RPMI7951 (cell line): ENCODE data around the gene ZNF688. TPM values are rescaled to one million over a fixed set of nuclear protein-coding genes. Genes with fewer than 3 reads are reported as not detected.
"Not testable (repeated sequence)": the region's sequence is repeated elsewhere in the genome, so short reads cannot be mapped to it uniquely, and the experiment has no call there.

Source experiments
- DNase-seq: peaks from one replicate; pipeline ENCODE4 v3.0.0-alpha.2; 2012; ENCODE audit warnings: low read depth
- total RNA-seq: library from RNA; depleted of rRNA; stranded (reverse); fragments of >200 nt; shearing (Covaris generic); gene quantifications from 2 replicates; pipeline ENCODE4 v1.2.3, GENCODE V29; 2014; rRNA removed

The ZNF688 gene
- total RNA-seq = 6.4 and 6.7 TPM in 2 replicates

GRCh38 chr16:30571445-30572322, at the start of gene ZNF688:
Gene ZNF688 (minus strand): TSS chr16:30571714. CDS start chr16:30571629, 85 bp downstream.
- DNase-seq = peak; percentile 95

GRCh38 chr16:30620169-30620568, 48.7 kb upstream of the ZNF688 start:
- DNase-seq = no peak

DNA sequence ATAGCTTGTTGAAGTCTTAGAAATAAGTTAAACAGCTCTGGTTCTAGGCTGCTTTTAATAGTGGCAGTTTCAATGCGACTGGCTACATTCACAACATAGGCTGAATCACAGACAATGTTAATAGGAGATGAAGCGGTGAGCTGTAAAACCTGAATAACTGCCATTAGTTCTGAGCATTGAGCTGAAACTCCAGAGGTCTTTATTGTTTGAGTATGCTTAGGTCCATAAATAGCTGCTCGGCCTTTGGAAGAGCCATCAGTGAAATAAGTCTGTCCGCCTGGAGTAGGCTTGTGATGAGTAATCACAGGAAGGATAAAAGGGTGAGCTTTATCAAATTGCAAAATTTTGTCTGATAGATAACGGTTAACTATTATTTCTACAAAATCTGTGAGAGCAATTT, 48.1 kb upstream of the ZNF688 start:
- DNase-seq = peak; percentile 54

DNA sequence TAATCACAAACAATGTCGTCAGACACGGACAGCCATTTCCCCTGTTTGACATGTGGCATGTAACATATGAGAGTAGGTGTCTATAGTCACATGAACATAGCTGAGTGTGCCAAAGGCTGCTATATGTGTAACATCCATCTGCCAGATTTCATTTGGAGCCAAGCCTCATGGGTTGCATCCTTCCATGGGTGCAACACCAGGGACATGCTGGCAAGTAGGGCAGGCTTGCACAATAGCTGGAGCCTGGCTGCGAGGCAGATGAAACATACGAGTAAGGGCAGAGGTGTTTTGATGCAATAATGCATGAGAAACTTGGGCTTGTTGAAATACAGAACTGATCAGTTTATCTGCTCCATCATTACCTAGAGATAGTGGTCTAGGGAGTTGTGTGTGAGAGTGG, 47.7 kb upstream of the ZNF688 start:
- DNase-seq = peak; percentile 24

DNA sequence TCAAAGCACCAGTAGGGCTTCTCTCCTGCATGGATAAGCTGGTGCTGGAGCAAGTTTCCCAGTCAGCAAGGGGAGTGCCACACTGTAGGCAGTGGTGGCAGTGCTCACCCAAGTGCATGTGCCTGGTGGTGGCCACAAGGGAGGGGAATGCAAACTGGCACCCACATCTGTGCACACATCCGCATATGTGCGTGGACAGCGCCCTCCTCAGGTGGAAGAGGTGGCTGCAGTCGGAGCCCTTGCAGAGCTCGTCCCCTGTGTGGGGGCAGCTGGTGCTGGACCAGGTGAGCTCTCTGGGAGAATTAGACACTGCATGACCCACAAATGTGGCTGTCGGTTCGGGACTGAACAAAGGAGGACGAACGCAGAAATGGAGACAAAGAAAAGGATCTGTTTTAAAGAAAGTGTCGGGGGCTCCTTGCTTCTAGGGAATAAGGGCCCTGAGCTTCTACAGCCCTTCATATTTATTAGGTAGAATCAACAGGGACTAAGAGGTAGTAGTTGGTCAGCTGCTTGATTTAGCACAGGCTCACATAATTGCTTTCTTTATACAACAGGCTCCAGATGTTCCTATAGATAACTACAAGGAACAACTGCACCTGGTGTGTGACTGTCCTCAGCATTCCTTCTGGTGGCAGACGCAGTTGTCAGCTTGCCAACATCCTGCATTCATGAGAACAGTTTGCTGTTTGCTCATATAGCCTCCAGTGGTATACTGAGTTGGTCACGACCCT, 44.0 kb upstream of the ZNF688 start:
- peak; percentile 42 for DNase-seq

DNA sequence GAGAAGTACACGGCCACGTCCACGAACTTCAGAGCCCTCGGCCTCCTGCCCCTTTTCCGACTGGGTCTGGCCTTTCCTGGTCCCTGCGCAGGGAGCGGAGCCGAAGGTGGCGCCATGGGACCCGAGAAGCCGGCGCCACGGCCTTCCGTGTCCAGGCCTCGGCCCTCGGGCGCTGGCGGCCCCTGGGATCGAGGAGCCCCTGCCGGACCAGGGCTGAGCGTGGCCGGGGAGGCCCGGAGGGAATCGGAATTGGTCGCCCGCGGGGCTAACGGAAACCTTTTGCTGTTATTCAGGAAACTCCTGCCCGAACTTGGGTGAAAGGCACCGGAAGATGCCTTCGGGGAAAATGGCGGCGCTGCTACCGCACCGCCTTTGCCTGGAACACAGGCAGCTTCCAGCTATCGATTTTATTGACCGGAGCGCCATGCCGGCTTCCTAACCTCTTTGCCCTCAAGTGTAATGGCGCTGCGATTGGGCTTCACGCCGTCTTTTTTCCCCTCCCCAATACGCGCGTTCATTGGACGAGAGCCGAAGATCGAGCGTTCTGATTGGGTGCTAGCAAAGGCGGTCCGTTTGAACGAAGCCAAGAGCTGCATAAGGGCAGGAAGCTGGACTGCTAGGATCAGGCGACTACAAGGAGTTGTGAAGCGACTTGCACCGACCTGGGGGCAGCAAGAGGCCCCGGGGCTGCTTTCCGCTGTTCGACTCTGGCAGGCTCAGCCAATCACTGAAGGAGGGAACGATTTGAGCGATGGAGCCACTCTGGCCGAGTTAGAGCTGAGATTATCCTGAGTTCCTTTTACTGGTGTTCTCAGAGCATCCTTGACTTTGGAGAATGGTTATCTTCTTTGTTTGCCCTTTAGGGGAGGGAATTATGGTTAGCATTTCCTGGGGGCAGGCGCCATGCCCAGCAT, 38.7 kb upstream of the ZNF688 start, which contains the start of gene ZNF689:
Gene ZNF689 (minus strand): TSS at position 464 of the 914 bp plus-strand sequence. CDS start 348 bp downstream, at position 116.
- peak; percentile 93 for DNase-seq

DNA sequence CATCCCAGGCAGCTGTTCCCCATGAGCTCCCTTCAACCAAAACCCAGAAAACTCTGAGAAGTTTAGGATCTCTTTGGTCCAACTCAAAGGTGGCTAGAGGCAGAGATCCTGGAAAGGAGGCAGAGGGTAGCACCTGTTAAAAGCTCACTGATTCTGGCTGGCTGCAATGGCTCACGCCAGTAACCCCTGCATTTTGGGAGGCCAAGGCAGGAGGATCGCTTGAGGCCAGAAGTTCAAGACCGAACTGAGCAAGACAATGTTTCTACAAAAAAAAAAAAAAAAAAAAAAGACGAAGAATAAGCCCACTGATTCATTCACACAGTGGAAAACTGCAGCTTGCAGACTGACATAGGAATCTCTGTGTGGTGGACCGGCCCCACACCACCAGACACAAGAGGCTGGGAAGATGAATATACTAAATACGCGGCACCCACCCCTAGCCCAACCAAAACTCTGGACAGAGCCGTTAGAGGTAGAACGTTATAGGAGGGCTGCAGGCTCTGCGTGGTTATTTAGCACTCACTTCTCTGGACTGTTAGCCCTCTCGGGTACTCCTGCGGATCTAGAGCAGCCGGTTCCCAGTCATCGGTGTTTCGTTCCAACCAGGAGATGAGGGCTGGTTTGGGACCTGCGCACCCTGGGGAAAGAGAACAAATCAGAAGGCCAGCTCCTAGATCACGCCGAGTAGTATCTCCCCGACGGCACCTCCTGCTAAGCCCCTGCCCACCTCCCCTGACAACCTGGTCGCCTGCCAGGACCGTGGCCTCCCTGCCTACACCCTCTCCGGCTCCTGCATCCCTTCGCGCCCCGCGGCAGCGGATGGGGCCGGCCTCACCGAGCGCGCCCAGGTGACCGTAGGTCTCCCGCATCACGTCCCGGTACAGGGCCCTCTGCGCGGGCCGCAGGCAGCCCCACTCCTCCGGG, 37.8 kb upstream of the ZNF688 start:
- peak; percentile 31 for DNase-seq

- DNase-seq = no peak
Observed at GRCh38 chr16:30606004-30606403, 34.5 kb upstream of the ZNF688 start.

DNA sequence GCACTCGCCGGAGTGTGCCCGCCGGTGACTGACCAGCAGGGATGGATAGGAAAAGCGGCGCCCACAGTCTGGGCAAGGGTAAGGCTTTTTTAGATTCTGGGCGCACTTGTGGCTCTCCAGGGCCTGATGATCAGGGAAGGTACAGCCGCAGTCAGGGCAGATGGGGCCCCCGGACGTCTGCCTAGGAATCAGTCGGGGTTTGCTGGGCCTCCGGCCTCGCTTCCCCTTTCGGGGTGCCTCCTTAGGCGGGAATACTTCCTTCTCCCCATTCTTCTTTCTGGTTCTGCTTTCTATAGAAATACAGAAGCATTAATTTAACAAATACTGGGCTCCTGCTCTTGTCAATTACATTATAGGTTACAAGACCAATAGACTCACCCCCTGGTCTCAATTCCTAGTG, 33.6 kb upstream of the ZNF688 start:
- DNase-seq = no peak

DNA sequence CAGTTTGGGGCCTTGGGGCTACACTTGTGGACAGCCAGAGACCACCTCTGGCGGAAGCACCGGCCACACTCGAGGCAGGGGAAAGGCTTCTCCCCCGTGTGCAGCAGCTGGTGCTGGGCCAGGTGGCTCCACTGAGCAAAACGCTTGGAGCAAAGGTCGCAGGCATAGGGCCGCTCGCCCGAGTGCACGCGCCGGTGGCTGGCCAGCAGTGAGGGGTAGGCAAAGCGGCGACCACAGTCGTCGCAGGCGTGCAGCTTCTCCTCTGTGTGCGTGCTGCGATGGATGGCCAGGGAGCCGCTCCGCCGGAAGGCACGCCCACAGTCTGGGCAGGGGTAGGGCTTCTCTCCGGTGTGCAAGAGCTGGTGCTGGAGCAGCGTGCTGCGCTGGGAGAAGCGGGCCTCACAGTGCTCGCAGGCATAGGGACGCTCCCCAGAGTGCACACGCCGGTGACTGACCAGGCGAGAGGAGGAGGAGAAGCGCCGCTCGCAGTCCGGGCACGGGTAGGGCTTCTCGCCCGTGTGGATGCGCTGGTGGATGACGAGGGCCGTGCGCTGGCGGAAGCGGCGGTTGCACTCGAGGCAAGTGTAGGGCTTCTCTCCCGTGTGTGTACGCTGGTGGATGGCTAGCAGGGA, 32.9 kb upstream of the ZNF688 start:
- no peak for DNase-seq

DNA sequence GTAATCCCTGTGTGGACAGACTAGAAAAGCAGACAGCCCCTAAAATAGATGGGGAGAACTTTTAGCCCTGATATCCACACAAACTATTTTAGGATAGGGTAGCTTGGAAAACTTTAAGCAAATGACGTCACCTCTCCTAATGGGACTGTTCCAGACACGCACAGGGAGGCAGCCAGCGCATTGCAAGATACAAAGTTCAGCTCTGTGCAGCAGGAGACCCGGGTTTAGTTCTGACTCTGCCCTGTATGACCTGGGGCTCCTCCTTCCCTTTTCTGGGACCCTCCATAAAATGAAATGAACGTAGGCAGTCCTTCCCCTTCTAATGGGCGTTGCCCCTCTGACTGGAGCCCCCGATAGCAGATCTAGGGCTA, 32.4 kb upstream of the ZNF688 start:
- DNase-seq = no peak

DNA sequence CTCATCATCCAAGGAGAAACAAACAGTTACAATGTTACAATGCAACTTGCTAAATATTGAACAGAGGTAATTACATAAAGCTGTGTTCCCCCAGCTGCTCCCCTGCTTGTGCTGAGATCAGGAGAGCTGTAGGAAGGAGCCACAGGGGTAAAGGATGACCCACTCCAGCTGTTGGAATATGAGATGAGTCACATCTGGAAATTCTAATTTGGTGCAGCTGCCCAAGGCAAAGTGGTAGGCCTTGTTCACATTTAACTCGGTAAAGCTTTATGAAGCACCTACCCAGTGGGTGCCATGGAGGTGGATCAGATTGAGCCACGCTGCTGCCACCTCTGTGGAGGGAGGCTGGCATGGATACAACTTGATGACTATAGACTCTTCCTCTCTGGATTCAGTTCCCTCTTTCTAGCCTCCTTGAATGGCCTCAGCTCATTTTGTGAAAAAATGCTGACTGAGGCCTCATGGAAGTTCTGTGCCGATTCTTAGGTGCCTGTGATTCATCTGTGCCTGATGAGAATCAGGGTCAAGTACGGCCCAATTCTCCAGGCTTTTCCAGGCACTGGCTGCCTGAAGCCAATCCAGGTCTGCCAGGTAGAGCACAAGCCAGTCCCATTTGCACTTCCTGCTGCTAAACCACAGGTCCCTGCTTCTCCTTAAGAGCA, 31.2 kb upstream of the ZNF688 start:
- DNase-seq = peak; percentile 51

DNA sequence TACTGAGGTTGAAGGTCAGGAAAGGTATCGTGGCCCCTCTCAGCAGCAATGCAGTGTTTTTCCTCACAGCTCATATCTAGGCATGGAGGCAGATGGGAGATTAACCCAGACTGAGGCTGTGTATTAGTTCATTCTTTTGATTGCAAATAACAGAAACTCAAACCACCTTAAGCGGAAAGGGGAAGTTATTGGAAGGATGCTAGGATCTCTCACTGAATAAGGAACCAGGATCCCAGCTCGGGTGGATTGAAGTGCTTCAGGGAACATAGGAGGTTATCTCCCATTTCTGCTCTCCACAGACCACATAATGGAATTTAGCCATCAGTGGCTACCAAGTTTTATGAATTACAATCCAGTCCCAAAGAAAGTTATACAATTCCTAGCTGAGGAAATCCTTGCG, 30.5 kb upstream of the ZNF688 start:
- DNase-seq = no peak

DNA sequence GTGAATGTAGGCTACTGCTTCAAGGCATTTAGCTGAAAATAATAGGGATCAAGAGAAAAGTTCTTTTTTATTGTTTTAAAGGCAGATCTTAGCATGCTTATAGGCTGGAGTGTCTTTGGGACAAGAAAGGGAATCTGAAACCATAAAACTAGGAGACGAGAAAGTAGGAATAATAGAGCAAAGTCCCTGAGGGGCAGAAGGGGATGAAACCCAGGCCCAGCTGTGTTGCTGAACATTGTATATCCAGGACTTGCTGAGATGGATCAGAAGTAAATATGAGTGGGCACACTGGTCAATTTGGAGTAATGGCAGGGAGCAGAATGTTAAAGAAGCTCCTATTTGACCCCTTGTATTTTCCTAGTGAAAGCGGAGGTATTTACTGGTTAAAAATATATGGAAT, 29.4 kb upstream of the ZNF688 start:
- DNase-seq = no peak

DNA sequence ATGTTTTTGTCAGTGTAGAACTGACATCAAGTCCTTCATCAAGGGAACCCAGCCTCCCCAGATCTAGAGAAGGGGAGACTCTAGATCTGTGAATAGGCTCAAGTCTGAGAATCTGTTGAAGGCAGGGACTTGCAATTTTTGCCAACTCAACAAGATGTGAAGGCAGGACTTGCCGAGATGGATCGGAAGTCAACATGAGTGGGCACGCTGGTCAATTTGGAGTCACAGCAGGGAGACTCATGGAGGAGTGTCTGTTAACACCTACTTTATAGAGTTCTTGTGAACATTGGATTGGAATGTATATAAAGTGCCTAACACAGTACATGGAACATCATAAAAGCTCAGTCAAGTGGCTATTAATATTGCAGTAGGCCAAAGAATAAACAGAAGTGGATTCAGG, 28.7 kb upstream of the ZNF688 start:
- DNase-seq = no peak

- no peak for DNase-seq
Observed at GRCh38 chr16:30592871-30593270, 21.4 kb upstream of the ZNF688 start.

DNA sequence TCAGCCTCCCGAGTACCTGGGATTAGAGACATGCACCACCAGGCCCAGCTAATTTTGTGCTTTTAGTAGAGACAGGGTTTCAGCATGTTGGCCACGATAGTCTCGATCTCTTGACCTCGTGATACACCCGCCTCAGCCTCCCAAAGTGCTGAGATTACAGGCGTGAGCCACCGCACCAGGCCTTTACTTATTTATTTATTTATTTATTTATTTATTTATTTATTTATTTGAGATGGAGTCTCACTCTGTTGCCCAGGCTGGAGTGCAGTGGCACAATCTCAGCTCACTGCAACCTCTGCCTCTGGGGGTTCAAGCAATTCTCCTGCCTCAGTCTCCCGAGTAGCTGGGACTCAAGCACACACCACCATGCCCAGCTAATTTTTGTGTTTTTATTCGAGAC, 19.4 kb upstream of the ZNF688 start:
- not testable (repeated sequence) for DNase-seq

DNA sequence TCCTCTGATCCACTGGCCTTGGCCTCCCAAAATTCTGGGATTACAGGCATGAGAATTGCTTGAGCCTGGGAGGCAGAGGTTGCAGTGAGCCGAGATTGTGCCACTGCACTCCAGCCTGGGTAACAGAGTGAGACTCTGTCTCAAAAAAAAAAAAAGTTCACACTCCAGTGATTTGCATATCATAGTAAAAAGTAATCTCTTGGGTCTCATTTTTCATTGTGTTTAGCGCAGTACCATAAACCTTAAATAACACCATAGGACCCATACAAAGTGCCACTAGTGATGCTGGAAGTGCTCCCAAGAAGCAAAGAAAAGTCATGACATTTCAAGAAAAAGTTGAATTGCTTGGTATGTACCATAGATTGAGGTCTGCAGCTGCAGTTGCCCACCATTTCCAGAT, 18.1 kb upstream of the ZNF688 start:
- DNase-seq = not testable (repeated sequence)

- no peak for DNase-seq
Observed at GRCh38 chr16:30588651-30589050, 17.1 kb upstream of the ZNF688 start.
